Measurements from ENCODE around the gene TM9SF1. TPM values are rescaled to one million over a fixed set of nuclear protein-coding genes. Genes with fewer than 3 reads are reported as not detected.

TM9SF1 gene
- total and polyA plus RNA-seq, 2 experiments from 2014 or later, result 12.6 to 27.5 TPM

DNA sequence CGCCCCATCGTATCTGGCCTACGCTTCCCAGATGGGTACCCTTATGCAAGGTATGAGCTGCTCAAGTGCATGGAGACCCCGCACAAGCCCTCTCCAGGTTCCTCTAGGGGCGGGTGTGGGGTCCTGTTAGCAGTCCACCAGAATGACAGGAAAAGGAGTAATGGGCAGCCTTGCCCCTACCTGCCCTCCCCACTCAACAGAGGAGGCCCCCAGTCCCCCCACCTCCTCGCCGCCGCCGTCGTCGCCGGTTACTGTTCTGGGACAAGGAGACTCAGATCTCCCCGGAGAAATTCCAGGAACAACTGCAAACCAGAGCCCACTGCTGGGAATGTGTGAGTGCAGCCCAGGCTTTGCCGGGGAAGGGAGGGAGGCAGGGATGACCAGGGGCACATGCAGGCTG is 17.4 kb downstream of the TM9SF1 start:
- peaks cover 27% of the 10 kb centered on the region for H3K27me3 Mint-ChIP-seq (ENCODE audit: insufficient read depth, low read depth, poor library complexity)
- no peak overlapping the region for H2AFZ ChIP-seq
- no peak overlapping the region for H3K4me3 ChIP-seq
- no peak overlapping the region for H3K4me2 ChIP-seq
- H3K27ac ChIP-seq (ENCODE audit: low read depth), result no peak overlapping the region
- no peak overlapping the region for H3K4me3 Mint-ChIP-seq
- H4K20me1 ChIP-seq (replicated peaks; ENCODE audit: insufficient read depth), result no peaks in the 10 kb centered on the region; the same call in 1 of the 2 replicates
- H3K36me3 ChIP-seq (ENCODE audit: insufficient read depth), result no peaks in the 10 kb centered on the region; the same call in 1 of the 2 replicates
- H3K4me1 Mint-ChIP-seq, result 0 out of 3 replicates have a peak, but pooled peaks cover 2% of the 10 kb centered on the region
- no peaks in the 10 kb centered on the region for H3K27me3 ChIP-seq (ENCODE audit: insufficient read depth)
- DNase-seq (ENCODE audit: low spot score) (no peak), ATAC-seq (no peak)
- no peaks in the 10 kb centered on the region for H3F3A ChIP-seq (replicated peaks; ENCODE audit: low read depth)
- no peaks in the 10 kb centered on the region for H3K9me2 ChIP-seq (ENCODE audit: insufficient read depth)
- H3K27ac Mint-ChIP-seq, result no peak overlapping the region
- no peaks in the 10 kb centered on the region for H3K4me1 ChIP-seq (ENCODE audit: insufficient read depth)
- no peak for TF ChIP-seq CREB1 (CRISPR knock-in tag; IDR thresholded peaks at IDR 0.05; ENCODE audit: low read depth)
- no peak for TF ChIP-seq JUNB (IDR thresholded peaks at IDR 0.05; ENCODE audit: unreplicated experiment)
- TF ChIP-seq STAT1 (IDR thresholded peaks at IDR 0.05; ENCODE audit: unreplicated experiment), result no peak
- TF ChIP-seq EZH2 (IDR thresholded peaks at IDR 0.05; ENCODE audit: low read depth, unreplicated experiment), result no peak
- no peak for TF ChIP-seq ZNF114 (CRISPR knock-in tag; IDR thresholded peaks at IDR 0.05)
- no peak for TF ChIP-seq POLR2AphosphoS5 (IDR thresholded peaks at IDR 0.05; ENCODE audit: low read depth)
- TF ChIP-seq ZNF331 (CRISPR knock-in tag; IDR thresholded peaks at IDR 0.05; ENCODE audit: low read depth), result no peak
- TF ChIP-seq EZH2phosphoT487 (IDR thresholded peaks at IDR 0.05; ENCODE audit: unreplicated experiment), result no peak
- TF ChIP-seq ETS1 (IDR thresholded peaks at IDR 0.05), result no peak
- TF ChIP-seq CTCF (conservative IDR thresholded peaks at IDR 0.05; ENCODE audit: low read depth in 2 of 2), result no peak
- TF ChIP-seq REST (IDR thresholded peaks at IDR 0.05; ENCODE audit: unreplicated experiment), result no peak
- TF ChIP-seq NANOG (IDR thresholded peaks at IDR 0.05; ENCODE audit: borderline replicate concordance), result no peak
- TF ChIP-seq, protein P1, sequence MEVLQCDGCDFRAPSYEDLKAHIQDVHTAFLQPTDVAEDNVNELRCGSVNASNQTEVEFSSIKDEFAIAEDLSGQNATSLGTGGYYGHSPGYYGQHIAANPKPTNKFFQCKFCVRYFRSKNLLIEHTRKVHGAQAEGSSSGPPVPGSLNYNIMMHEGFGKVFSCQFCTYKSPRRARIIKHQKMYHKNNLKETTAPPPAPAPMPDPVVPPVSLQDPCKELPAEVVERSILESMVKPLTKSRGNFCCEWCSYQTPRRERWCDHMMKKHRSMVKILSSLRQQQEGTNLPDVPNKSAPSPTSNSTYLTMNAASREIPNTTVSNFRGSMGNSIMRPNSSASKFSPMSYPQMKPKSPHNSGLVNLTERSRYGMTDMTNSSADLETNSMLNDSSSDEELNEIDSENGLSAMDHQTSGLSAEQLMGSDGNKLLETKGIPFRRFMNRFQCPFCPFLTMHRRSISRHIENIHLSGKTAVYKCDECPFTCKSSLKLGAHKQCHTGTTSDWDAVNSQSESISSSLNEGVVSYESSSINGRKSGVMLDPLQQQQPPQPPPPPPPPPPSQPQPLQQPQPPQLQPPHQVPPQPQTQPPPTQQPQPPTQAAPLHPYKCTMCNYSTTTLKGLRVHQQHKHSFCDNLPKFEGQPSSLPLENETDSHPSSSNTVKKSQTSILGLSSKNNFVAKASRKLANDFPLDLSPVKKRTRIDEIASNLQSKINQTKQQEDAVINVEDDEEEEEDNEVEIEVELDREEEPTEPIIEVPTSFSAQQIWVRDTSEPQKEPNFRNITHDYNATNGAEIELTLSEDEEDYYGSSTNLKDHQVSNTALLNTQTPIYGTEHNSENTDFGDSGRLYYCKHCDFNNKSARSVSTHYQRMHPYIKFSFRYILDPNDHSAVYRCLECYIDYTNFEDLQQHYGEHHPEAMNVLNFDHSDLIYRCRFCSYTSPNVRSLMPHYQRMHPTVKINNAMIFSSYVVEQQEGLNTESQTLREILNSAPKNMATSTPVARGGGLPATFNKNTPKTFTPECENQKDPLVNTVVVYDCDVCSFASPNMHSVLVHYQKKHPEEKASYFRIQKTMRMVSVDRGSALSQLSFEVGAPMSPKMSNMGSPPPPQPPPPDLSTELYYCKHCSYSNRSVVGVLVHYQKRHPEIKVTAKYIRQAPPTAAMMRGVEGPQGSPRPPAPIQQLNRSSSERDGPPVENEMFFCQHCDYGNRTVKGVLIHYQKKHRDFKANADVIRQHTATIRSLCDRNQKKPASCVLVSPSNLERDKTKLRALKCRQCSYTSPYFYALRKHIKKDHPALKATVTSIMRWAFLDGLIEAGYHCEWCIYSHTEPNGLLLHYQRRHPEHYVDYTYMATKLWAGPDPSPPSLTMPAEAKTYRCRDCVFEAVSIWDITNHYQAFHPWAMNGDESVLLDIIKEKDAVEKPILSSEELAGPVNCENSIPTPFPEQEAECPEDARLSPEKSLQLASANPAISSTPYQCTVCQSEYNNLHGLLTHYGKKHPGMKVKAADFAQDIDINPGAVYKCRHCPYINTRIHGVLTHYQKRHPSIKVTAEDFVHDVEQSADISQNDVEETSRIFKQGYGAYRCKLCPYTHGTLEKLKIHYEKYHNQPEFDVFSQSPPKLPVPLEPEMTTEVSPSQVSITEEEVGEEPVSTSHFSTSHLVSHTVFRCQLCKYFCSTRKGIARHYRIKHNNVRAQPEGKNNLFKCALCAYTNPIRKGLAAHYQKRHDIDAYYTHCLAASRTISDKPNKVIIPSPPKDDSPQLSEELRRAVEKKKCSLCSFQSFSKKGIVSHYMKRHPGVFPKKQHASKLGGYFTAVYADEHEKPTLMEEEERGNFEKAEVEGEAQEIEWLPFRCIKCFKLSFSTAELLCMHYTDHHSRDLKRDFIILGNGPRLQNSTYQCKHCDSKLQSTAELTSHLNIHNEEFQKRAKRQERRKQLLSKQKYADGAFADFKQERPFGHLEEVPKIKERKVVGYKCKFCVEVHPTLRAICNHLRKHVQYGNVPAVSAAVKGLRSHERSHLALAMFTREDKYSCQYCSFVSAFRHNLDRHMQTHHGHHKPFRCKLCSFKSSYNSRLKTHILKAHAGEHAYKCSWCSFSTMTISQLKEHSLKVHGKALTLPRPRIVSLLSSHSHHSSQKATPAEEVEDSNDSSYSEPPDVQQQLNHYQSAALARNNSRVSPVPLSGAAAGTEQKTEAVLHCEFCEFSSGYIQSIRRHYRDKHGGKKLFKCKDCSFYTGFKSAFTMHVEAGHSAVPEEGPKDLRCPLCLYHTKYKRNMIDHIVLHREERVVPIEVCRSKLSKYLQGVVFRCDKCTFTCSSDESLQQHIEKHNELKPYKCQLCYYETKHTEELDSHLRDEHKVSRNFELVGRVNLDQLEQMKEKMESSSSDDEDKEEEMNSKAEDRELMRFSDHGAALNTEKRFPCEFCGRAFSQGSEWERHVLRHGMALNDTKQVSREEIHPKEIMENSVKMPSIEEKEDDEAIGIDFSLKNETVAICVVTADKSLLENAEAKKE (CRISPR knock-in tag; IDR thresholded peaks at IDR 0.05), result no peak
- H3K79me2 ChIP-seq (replicated peaks; ENCODE audit: insufficient read depth), result no peaks in the 10 kb centered on the region
- peaks cover 59% of the 10 kb centered on the region for H3K36me3 Mint-ChIP-seq (ENCODE audit: low read depth)
- H3K9me3 Mint-ChIP-seq, result peaks cover 3% of the 10 kb centered on the region; the same call in 1 of the 3 replicates

Data from GM23338 (cell line).